Activated CD4-positive, alpha-beta T cell treated with anti-CD3 and anti-CD28 coated beads, Interleukin-2, amount 50 U/mL, for 16 hours (primary cell): ENCODE measurements around the gene THSD4.
"Not testable (repeated sequence)": the region's sequence is repeated elsewhere in the genome, so short reads cannot be mapped to it uniquely, and the experiment has no call there.

ENCODE experiments used
- DNase-seq: peaks from one replicate; pipeline ENCODE4 v3.0.0-alpha.2; 2020

Gene THSD4

DNA sequence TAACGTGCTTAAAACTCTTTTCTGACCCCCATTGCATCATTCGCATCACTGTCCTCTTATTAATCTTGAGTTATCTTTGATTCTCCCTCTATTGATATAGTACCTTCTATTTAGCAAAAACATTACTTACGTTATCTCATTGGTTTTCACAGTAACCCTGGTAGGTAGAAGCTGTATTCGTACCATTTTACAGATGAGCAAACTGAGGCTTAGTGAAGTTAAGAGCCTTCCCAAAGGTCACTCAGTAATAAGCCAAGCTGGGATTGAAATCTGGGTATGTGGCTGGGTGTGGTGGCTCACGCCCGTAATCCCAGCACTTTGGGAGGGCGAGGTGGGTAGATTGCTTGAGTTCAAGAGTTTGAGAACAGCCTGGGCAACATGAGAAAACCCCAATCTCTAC, 244.0 kb downstream of the THSD4 start:
- no peak for DNase-seq

DNA sequence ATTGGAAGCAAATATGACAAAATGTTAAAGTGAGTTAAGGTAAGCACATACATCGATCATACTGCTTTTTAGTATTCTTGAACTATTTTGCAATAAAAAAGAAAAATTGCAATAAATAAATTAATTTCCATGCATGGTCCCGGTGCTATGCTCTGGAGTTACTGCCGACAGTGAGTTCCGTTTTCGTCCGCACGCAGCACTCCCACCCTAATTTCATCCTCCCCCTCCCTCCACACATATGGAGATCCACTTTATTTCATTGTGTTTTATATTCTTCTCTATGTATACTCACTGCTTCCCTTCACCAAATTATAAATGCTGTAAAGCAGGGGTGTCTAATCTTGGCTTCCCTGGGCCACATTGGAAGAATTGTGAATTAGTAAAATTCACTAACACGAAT, 247.3 kb downstream of the THSD4 start:
- DNase-seq: no peak

DNA sequence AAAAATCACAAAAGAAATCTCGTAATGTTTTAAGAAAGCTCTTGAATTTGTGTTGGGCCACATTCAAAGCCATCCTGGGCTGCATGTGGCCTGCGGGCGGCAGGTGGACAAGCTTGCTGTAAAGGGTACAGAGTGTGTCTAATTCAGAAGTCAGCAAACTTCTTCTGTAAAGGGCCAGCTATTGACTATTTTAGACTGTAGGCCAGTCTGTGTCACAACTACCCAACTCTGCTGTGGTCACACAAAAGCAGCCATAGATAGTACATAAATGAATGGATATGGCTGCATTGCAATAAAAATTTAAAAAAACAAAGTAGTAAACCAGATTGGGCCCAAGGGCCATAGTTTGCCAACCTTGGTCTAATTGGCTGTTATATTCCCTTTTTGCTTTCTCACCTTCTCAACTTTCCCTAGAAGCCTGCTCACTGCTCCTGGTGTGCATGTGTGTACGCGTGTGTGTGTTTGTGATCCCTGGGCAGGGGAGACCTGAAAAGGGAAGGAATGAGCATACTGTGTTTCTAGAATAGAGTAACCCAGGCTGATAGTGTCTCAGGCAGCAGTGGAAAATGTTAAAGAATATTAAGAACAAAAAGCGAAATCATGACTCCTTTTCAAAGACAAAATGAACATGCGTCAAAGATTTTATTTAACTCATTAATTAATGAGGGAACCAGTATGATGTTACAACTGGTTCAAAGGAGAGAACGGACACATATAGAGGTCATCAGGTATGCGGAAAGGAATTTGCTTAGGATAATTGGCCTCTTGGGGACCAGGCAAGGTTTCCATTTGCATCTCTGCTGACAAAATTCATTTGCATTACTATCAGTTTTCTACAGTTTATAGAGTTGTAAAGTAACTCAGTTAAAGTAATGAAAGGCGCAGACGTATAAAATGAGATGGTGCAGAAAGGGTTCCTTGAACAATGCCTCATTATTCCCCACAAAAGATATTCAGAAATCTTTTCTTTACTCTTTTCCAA, 248.0 kb downstream of the THSD4 start:
- DNase-seq: no peak

DNA sequence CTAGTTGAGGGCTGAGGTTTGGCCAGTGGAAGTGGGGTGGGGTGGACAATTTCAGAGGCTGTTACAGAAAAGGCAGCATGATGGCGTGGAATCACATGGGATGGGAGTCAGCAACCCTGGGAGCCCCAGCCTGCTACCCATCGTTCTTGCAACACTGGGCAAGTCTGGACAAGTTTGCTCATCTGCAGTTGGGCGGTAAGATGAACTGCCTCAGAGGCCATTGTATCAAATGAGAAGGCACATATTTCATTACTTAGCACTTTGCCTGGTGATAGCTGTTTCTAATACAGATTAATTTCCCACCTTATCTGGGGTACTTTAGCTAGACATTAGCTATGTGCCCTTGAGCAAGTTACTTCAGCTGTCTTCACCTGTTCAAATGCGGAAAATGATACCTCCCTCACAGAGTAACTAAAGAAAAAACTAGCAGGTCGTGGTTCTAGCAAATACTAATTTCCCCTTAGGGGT, 248.9 kb downstream of the THSD4 start:
- DNase-seq: no peak

DNA sequence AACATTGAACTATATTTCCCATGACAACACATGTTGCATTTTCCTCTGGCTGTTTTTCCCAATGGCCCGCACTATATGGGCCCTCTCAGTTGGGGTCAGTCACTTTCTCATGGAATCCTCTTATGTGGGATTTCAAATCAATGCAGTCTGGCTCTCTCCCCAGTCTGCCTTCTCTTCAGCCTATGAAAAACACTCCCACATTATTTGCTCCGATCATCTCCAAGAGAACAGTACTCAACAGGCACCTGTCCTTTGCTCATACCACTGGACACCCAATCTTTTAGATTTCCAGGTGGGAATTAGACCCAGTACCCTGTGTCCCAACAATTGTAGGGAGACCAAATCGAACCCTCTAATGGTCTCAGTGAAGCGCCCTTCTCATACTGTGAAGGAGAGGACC, 251.3 kb downstream of the THSD4 start:
- no peak for DNase-seq

DNA sequence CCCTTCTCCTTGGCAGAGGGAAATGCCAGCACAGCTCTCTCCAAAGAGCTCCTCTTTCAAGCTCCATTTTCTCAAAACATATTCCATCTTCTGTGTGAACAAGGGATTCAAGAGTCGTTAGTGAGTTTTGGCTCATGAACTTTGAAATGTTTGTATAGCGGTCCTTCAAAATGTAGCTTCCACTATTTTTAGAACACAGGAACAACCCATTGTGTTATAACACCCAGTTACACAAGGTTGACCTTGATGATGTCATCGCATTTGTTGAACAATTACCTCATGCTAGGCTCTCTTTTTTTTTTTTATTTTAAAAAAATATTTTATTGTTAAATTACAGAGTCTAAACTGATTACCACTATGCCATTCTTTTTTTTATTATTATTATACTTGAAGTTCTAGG, 251.7 kb downstream of the THSD4 start:
- DNase-seq: no peak

DNA sequence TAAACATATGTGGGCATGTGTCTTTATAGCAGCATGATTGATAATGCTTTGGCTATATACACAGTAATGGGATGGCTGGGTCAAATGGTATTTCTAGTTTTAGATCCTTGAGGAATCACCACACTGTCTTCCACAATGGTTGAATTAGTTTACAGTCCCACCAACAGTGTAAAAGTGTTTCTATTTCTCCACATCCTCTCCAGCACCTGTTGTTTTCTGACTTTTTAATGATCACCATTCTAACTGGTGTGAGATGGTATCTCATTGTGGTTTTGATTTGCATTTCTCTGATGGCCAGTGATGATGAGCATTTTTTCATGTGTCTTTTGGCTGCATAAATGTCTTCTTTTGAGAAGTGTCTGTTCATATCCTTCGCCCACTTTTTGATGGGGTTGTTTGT, 252.5 kb downstream of the THSD4 start:
- not testable (repeated sequence) for DNase-seq

DNA sequence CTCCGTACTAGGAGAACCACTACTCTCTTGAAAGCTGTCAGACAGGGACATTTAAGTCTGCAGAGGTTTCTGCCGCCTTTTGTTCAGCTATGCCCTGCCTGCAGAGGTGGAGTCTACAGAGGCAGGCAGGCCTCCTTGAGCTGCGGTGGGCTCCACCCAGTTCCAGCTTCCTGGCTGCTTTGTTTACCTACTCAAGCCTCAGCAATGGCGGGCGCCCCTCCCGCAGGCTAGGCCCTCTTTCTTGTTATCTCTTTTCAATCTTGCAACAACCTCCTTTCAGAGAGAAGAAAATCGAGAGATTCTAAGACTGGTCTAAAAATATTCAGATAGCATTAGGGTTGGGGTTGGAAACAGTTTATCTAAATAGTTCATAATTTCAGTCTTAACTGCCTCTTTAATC, 257.5 kb downstream of the THSD4 start:
- not testable (repeated sequence) for DNase-seq

DNA sequence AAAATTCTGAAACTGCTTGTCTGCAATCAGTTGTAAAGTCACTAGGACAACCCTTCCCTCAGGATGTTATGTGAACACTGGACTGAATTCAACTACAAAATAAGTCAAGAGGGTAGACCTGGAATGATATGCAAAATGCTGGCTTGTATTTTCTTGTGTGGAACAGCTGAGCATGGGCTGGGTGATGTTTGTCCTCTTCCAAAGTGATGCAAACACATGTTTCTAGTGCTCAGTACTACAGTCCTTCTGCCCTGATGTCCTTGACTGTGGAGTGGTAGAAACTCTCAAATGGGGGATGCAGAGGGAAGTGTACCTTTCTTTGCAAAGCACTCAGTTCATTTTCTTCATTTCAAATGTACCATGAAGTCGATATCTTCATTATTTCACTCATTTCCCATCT, 258.6 kb downstream of the THSD4 start:
- DNase-seq: no peak

DNA sequence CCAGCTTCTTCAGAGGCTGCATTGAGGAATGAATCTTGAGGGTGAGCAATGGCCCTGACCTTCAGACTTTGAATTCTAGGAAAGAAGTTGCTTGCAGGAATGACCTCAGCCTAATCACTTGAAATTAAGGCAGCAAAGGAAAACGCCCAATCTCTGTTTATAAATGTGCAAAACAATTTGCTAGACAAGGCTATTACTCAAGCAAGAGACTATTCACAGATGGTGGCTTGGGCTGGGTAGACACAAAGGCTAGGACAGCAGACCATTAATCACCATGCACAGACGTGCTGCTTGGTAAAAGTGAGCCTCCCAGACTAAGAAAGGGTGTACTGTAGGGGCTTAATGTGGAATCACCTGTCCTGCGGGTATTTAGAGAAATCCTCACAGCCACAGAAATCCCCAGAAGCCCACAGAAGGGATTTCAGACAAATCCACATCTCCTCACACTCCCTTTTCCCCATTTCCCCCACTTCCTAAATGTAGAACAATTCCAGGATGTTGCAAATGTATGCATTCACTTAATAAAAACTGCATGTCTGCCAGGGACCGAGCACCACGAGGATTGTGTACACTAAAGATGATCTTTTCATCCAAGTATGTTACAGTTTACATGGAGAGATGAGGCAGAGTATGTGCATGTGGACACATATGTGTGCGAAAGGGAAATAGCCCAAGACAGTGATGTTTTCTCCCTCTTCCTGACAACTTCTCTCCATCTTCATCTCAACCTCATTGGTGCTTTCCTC, 259.5 kb downstream of the THSD4 start:
- DNase-seq: no peak

DNA sequence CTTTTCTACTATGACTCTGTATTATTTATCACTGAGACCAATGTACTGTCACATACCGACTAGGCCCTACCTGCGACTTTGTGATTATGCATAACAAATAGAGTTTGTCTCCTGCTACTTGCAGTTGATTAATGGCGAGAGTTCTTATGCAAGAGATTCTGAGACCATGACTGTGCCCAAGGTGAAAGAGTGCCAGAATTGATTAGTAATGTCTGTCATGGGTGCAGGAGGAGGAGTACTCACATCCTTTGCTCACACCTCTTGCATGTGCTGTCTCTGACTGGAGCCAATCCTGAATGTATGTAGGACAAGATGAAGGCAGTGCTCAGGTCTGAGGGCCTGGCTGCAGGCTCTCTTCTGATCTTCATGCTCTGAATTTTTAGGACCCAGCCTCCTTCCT, 260.7 kb downstream of the THSD4 start:
- DNase-seq: no peak

DNA sequence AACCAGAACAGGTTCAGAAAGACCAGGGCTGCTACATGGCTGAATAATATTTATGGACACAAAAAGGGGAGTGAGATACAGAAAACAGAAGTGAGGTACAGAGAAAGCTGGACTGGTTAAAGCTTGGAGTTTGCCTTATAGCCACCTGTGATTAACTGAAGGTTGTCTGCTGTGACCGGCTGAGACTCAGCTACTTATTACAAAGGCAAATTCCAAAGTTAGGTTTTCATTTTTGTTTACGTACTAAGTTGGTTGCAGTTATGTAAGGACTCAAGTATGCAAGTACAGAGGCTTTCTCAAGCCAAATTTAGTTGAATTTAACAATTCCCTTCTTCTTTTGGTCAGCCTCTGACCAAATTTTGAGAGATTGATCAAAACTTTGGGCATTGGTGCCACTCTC, 264.6 kb downstream of the THSD4 start:
- DNase-seq: no peak

DNA sequence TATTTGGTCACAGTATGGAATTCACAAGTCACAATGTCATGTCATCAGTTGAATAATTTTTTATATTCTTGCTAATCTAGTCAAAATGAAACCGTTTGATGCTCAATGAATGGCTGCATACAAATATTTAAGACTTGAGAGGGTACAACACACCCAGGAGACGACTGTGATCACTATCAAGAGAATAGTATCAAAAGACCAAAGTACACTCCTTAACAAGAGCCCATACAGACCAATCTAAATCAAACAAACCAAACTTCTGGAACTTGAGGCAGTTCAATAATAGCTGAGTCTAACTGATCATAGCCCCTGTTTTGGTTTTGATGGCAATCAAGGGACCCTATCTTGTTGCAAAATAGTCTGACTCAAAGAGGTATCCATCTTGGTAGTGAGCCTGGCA, 265.1 kb downstream of the THSD4 start:
- DNase-seq: no peak

DNA sequence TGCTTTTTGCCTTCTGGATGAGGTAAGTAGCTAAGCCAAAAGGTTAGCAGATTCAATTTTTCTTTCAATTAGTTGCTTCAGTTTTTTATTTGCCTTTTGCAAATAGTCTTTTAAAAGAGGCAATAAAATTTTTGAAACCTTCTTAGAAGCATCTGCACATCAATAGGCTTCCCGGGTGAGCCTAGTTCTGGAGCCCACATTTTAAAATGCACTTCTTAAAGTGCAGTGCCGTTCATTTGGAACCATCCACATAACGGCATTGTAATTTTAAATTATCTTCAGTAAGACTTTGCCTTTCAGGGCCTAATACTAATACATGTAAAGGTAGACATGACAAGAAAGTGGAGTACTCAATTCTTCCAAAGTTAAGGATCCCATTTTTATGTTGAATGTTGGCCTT, 269.2 kb downstream of the THSD4 start:
- no peak for DNase-seq

DNA sequence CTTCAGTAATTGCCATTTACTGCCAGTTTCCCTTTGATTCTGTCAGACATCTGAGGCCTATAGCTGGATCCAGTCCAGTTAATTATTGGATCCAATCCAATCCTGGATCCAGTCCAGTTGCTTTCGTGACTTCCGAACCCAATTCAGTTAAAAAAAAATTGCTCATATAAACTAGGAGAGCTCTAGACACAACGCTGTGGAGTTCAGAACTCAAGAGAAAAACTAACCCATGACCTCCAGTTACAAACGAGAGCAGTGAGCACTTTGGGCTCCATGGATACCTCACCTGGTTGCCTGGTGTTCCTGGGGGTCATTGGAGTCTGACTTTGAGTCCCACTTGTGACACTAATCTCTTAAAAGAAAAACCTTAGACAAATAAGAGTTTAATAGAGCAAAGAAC, 269.8 kb downstream of the THSD4 start:
- no peak for DNase-seq

DNA sequence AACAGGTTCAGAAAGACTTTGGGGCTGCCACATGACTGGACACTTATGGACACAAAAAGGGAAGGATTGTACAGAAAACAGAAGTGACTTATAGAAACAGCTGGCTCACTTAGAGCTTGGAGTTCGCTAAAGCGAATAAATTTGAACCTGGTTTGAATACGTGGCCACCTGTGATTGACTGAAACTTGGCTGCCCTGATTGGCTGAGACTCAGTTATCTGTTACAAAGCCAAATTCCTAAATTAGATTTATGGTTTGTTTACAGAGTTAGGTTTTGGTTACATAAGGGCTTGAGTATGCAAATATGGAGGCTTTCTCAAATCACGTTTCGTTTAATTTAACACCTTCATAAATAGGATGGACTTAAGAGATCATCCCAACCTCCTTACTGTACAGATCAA, 270.2 kb downstream of the THSD4 start:
- no peak for DNase-seq

DNA sequence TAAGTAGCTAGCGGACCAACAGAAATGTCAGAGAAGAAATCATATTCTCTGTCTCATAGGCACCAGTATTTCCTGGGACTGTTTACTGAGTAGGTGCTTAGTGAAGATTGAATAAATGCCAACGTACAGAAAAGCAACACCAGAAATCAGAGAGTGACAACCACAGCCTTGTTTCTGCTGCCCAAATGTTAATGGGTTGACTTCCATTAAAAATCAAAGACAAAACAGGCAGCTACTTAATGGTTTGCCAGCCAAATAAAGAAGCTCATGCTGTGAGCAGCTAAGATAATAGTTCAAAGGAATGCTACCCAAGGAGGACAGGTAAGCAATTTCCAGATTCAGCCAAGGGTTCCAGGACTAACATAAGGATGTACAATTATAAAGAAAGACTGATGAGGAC, 270.7 kb downstream of the THSD4 start:
- no peak for DNase-seq

DNA sequence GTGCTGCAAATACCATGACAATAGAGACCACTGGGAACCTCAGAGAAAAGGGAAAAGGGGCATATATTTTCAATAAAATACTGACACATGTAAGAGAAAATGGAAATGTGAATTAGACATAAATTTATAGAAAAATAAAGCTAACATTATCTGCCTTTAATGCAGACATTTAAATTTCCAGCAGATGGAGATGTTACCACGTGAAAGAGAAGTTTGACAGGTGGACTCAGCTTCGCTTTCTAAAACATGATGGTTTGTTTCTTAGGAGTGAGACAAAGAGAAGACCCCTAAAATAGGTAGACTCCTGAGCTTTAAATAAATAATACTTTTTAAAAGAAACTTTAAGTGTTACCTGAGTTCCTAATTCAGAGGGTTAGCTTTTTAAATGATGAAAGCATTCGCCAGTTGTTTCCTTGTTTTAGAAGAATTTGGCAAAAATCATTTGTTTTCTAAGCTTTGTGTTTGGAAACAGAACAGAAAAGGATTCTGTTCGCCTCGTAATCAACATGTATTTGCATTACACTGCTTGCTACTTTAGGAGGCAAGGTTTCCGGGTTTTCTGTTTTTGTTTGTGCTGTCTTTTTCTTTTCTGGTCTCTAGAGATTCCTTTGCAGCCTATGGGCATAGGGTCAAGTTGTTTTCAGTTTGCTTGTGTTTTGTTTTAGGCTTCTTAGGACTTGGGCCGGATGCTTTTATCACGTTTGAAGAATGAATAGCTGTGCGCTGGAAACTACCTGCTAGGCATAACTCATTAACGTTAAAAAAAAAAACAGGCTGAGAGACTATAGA, 271.4 kb downstream of the THSD4 start:
- no peak for DNase-seq

DNA sequence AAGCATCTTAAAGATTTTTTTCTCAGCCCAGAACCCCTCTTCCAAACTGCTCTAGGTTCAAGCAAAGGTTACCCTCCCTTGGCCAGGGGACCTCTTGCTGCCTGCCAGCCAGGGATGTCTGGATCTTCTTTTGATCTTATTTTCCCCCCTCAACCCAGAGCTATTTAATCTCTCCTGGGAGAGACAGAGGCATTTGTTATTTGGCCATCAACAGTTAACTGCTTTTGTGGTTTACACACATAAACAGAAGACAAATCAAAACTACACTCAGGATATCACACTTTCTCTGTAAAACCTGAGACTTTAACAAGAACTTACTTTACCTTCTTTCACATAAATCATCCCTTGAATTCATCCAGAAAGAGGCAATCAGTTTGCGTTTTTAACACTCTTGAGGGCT, 272.5 kb downstream of the THSD4 start:
- DNase-seq: no peak

DNA sequence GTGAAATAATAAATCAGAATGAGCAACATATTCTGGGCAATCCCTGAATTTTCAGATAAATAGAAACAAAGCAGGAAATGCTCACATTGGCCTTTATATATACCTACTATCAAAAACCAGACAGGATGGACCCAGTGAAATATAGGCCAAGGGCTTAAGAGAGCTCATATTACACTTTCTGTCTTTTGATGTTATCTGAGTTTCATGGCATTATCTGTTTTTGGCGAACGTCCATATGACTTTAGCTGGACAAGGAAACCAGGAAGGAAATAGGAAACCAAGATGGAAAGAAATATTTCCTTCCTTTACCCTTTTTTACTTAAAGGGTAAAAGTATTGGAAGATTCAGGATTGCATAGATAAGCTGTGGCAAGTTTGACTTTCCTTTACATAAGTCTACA, 274.8 kb downstream of the THSD4 start:
- DNase-seq: no peak

DNA sequence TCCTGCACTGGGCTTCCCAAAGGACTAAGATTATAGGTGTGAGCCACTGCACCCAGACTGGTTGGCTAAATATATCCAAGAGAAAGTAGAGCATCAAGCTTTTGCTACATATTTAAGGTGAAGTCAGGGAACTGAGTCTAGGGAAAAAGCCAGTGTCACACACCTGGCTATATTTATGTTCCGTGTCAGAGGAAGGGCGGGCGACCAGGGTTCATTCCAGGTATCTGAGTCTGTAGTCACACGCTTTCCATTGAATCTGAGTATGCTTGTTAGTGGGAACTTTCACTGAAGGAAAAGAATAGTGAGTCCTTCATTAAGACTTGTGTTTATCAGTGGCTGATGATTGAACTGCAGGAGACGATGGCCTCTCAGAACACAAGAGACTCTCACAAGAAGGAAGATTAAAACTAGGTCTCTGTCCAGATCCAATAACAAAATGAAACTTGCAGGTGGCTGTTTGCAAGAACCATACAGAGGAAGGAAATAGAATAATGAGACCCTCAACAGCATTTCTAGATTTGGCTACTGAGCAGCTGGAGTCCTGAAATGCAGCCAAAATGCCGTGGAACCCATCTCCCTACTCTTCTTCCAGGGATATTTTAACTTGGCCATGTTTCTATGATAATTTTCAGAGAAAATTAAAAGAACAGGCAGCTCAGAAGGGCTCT, 276.3 kb downstream of the THSD4 start:
- no peak for DNase-seq

DNA sequence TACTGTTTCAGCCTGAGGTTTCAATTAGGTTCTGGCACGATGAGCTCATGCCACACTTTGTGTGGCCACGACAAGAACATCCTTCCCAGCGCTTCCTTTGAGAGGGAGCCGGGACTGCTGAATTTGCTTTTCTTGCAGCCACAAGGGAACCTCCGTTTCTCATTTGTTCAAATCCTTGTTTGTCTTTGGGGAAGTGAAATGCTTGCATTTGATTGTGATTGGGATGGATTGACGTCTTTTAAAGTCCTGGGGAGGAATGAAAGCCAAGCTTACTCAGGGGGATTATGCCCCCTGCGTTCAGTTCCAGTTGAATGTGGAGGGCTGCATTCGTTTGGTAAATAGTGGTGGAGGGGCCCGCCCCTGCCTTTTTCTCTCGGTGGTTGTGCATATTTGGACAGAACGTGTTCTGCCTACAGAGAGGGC, 277.6 kb downstream of the THSD4 start:
- no peak for DNase-seq

DNA sequence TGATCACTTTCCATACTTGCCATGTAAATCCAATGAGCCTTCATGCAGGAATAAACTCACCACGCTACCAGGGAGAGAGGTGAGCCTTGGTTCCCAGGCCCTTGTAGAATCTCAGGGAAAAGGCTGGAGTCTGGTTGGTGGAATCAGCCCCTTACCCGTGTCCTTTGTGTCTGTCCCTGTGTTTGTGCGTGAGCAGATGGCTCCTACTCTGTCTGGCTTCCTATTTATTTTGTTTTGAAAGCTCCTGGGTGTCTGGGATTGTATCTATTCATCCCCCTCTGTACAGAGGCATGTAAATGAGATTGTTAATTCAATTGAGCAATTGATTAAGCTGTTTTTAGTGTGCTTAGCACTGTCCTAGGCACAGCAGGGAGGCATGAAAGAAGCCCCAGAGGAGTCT, 278.1 kb downstream of the THSD4 start:
- DNase-seq: no peak
